Mammary epithelial cell (primary cell): Measurements from ENCODE around the gene ZNF705A.
"Not testable (repeated sequence)": the region's sequence is repeated elsewhere in the genome, so short reads cannot be mapped to it uniquely, and the experiment has no call there.

Experiments
- EZH2 ChIP-seq: IDR thresholded peaks from 2 replicates; pipeline ENCODE4 v1.6.1; 2012; ENCODE audit warnings: low read length, inconsistent platforms, borderline replicate concordance
- TF ChIP-seq, protein P1 (sequence below), 2 donors: IDR thresholded peaks in 1 of 2; conservative IDR thresholded peaks in 1 of 2; 2 replicates each; pipeline ENCODE4 v1.5.1; 2011 to 2012; ENCODE audit warnings: inconsistent platforms in 2 of 2, low read length in 2 of 2, mild to moderate bottlenecking in 2 of 2, control low read depth in 1 of 2, low read depth in 1 of 2; ENCODE audit not compliant: insufficient read depth in 1 of 2; ENCODE audit errors: extremely low read depth in 1 of 2

DNA sequence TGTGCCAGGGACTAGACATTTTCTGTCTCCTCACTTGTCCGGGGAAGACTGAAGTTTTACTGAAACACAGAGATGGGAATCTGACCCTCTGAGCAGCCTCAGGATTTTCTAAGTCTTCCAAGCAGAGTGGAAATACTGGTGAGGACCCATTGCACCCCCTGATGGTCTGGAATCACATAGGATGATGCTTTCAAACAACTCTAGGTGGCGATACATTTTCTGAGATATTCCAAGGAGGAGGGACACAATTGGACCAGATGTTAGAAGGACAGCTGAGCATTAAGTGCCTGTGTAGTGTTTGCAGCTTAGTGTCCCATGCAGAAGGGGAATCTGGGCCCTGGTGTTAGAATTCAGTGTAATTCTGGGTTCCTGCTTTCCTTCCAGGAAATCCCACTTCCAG lies 31.3 kb downstream of the ZNF705A start:
- TF ChIP-seq EZH2, result not testable (repeated sequence)
- TF ChIP-seq, protein P1, sequence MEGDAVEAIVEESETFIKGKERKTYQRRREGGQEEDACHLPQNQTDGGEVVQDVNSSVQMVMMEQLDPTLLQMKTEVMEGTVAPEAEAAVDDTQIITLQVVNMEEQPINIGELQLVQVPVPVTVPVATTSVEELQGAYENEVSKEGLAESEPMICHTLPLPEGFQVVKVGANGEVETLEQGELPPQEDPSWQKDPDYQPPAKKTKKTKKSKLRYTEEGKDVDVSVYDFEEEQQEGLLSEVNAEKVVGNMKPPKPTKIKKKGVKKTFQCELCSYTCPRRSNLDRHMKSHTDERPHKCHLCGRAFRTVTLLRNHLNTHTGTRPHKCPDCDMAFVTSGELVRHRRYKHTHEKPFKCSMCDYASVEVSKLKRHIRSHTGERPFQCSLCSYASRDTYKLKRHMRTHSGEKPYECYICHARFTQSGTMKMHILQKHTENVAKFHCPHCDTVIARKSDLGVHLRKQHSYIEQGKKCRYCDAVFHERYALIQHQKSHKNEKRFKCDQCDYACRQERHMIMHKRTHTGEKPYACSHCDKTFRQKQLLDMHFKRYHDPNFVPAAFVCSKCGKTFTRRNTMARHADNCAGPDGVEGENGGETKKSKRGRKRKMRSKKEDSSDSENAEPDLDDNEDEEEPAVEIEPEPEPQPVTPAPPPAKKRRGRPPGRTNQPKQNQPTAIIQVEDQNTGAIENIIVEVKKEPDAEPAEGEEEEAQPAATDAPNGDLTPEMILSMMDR (conservative IDR thresholded peaks at IDR 0.05 in 1 of 2, IDR thresholded peaks at IDR 0.05 in 1 of 2; ENCODE audit: extremely low read depth in 1 of 2, insufficient read depth in 1 of 2, low read depth in 1 of 2, low read length in 2 of 2), result not testable (repeated sequence)
